Prostate gland (tissue), 2 donors: ENCODE data around the gene LILRB2.
"Not testable (repeated sequence)": the region's sequence is repeated elsewhere in the genome, so short reads cannot be mapped to it uniquely, and the experiment has no call there.

Experiments used
- POLR2A ChIP-seq: fragments of 450-650 bp; IDR thresholded peaks from one replicate; pipeline ENCODE4 v1.6.1; 2016; ENCODE audit warnings: antibody characterized with exemption, mild to moderate bottlenecking
- POLR2AphosphoS5 ChIP-seq: sonication (generic); formaldehyde crosslinking; IDR thresholded peaks from one replicate; pipeline ENCODE4 v1.6.1; 2017; ENCODE audit warnings: antibody characterized with exemption
- TF ChIP-seq, protein P1 (sequence below), 4 experiments: fragments of 200-600 bp in 2 of 4; fragments of 450-650 bp in 2 of 4; sonication (generic) in 2 of 4; IDR thresholded peaks; 1 replicate in 3 of 4; 2 replicates in 1 of 4; pipeline ENCODE4 v1.5.1; 2016 to 2019; ENCODE audit warnings: antibody characterized with exemption in 4 of 4, mild to moderate bottlenecking in 2 of 4, moderate library complexity in 2 of 4

DNA sequence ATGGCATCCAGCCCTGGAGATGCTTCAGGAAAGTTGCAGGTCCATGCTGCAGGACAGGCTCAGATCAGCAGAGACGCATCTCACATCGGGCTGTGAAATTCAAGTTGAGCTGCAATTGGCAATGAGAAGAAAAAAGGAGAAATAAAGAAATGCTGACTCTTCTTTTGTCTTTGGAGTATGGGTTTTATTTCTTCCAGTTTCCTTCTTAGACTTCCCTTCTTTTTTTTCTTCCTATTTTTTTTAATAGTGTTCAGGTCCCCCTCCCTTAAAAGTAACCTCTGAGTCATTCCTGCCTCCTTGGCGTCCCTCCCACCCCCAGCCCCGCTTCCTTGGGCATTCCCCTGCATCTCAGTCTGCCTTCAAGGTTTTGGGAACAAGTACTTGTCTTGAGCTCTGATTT, 9.3 kb downstream of the LILRB2 start:
- not testable (repeated sequence) for TF ChIP-seq POLR2AphosphoS5, POLR2A
- TF ChIP-seq, protein P1, sequence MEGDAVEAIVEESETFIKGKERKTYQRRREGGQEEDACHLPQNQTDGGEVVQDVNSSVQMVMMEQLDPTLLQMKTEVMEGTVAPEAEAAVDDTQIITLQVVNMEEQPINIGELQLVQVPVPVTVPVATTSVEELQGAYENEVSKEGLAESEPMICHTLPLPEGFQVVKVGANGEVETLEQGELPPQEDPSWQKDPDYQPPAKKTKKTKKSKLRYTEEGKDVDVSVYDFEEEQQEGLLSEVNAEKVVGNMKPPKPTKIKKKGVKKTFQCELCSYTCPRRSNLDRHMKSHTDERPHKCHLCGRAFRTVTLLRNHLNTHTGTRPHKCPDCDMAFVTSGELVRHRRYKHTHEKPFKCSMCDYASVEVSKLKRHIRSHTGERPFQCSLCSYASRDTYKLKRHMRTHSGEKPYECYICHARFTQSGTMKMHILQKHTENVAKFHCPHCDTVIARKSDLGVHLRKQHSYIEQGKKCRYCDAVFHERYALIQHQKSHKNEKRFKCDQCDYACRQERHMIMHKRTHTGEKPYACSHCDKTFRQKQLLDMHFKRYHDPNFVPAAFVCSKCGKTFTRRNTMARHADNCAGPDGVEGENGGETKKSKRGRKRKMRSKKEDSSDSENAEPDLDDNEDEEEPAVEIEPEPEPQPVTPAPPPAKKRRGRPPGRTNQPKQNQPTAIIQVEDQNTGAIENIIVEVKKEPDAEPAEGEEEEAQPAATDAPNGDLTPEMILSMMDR (IDR thresholded peaks at IDR 0.05): not testable (repeated sequence)
